Measurements from ENCODE around the gene ARHGEF17.

- no peak for TF ChIP-seq YY1 (IDR thresholded peaks at IDR 0.05; ENCODE audit: insufficient read depth, insufficient read length)
- no peak for TF ChIP-seq ZNF274 (IDR thresholded peaks at IDR 0.05; ENCODE audit: low read depth, low read length)
Measured at GRCh38 chr11:73394416-73395296, 86.6 kb downstream of the ARHGEF17 start.
